HepG2 (cell line): ENCODE data around the gene MARCHF4. TPM values are rescaled to one million over a fixed set of nuclear protein-coding genes. Genes with fewer than 3 reads are reported as not detected.

ENCODE experiments used
- EED ChIP-seq: sonication (generic); formaldehyde crosslinking; IDR thresholded peaks from 2 replicates; pipeline ENCODE4 v1.5.0; 2020; ENCODE audit warnings: mild to moderate bottlenecking, missing genetic modification reagents
- EZH2 ChIP-seq: conservative IDR thresholded peaks from 2 replicates; pipeline ENCODE4 v1.6.1; 2012; ENCODE audit warnings: mild to moderate bottlenecking, low read depth, low read length, moderate library complexity
- FIP1L1 ChIP-seq: fragments of 200-400 bp; formaldehyde crosslinking; IDR thresholded peaks from 2 replicates; pipeline ENCODE4 v1.6.1; 2018; ENCODE audit warnings: low read depth, mild to moderate bottlenecking, low read length, moderate library complexity, borderline replicate concordance; ENCODE audit not compliant: insufficient read depth
- GFI1 ChIP-seq: sonication (generic); formaldehyde crosslinking; IDR thresholded peaks from 2 replicates; pipeline ENCODE4 v1.5.0; 2020; ENCODE audit warnings: missing genetic modification reagents, mild to moderate bottlenecking, borderline replicate concordance
- KAT7 ChIP-seq: IDR thresholded peaks from 2 replicates; pipeline ENCODE4 v1.6.1; 2018; ENCODE audit warnings: borderline replicate concordance, missing compliant biosample characterization
- KLF16 ChIP-seq, 2 experiments: sonication (generic) in 1 of 2; formaldehyde crosslinking in 1 of 2; IDR thresholded peaks; 2 replicates each; pipeline versions ENCODE4 v1.6.1 to v1.8.0; 2016 to 2023; ENCODE audit warnings: missing genetic modification reagents in 2 of 2, missing compliant biosample characterization in 1 of 2
- MAZ ChIP-seq, 2 experiments: sonication (generic) in 1 of 2; formaldehyde crosslinking in 1 of 2; IDR thresholded peaks; 2 replicates each; pipeline versions ENCODE4 v1.5.0 to v1.6.1; 2012 to 2020; ENCODE audit warnings: low read depth in 2 of 2, mild to moderate bottlenecking in 2 of 2, borderline replicate concordance in 1 of 2, improper control_type of control experiment in 1 of 2, low read length in 1 of 2, missing genetic modification reagents in 1 of 2, moderate library complexity in 1 of 2
- NFIB ChIP-seq: sonication (generic); formaldehyde crosslinking; IDR thresholded peaks from 2 replicates; pipeline ENCODE4 v1.9.0; 2021; ENCODE audit warnings: missing genetic modification reagents, mild to moderate bottlenecking, borderline replicate concordance
- NFRKB ChIP-seq: fragments of 450-650 bp; IDR thresholded peaks from 2 replicates; pipeline ENCODE4 v1.6.1; 2017
- PAWR ChIP-seq: sonication (generic); formaldehyde crosslinking; IDR thresholded peaks from 2 replicates; pipeline ENCODE4 v1.4.0; 2020; ENCODE audit warnings: missing genetic modification reagents, mild to moderate bottlenecking, borderline replicate concordance
- PAX8 ChIP-seq: sonication (generic); formaldehyde crosslinking; IDR thresholded peaks from 2 replicates; pipeline ENCODE4 v1.8.0; 2022; ENCODE audit warnings: mild to moderate bottlenecking, missing genetic modification reagents, borderline replicate concordance
- SKI ChIP-seq: fragments of 450-650 bp; IDR thresholded peaks from one replicate; pipeline ENCODE4 v1.6.1; 2018; ENCODE audit warnings: mild to moderate bottlenecking; ENCODE audit not compliant: partially characterized antibody
- TOE1 ChIP-seq: sonication (generic); formaldehyde crosslinking; IDR thresholded peaks from 2 replicates; pipeline ENCODE4 v1.4.0; 2020; ENCODE audit warnings: mild to moderate bottlenecking, missing genetic modification reagents
- ZFP62 ChIP-seq: sonication (generic); formaldehyde crosslinking; IDR thresholded peaks from 2 replicates; pipeline ENCODE4 v1.4.0; 2020; ENCODE audit warnings: missing genetic modification reagents
- ZFP90 ChIP-seq: sonication (generic); formaldehyde crosslinking; IDR thresholded peaks from 2 replicates; pipeline ENCODE4 v1.8.0; 2022; ENCODE audit warnings: missing genetic modification reagents, mild to moderate bottlenecking, inconsistent platforms, borderline replicate concordance
- ZNF230 ChIP-seq: sonication (generic); formaldehyde crosslinking; IDR thresholded peaks from 2 replicates; pipeline ENCODE4 v1.4.0; 2020; ENCODE audit warnings: mild to moderate bottlenecking, missing genetic modification reagents
- ZNF329 ChIP-seq: sonication (generic); formaldehyde crosslinking; IDR thresholded peaks from 2 replicates; pipeline ENCODE4 v1.9.0; 2021; ENCODE audit warnings: low read depth, mild to moderate bottlenecking, missing genetic modification reagents
- ZNF782 ChIP-seq: sonication (generic); formaldehyde crosslinking; IDR thresholded peaks from 2 replicates; pipeline ENCODE4 v1.4.0; 2020; ENCODE audit warnings: missing genetic modification reagents, mild to moderate bottlenecking, borderline replicate concordance
- ZNF841 ChIP-seq: sonication (generic); formaldehyde crosslinking; IDR thresholded peaks from 2 replicates; pipeline ENCODE4 v1.8.1; 2023; ENCODE audit warnings: missing genetic modification reagents, borderline replicate concordance
- polyA plus RNA-seq, 8 experiments: library from polyadenylated mRNA; depleted of rRNA in 3 of 8; stranded (reverse) in 7 of 8; unstranded in 1 of 8; fragments of >200 nt; fragmentation: Illumina TruSeq in 4 of 8; extraction: Trizol in 4 of 8; gene quantifications; 2 replicates each; pipeline versions ENCODE4 v1.2.1 to v1.2.3, GENCODE V29; 2011 to 2016; ENCODE audit warnings: low read depth in 4 of 8, missing spikeins in 1 of 8, mixed read lengths in 1 of 8; ENCODE audit not compliant: insufficient read depth in 1 of 8
- total RNA-seq, 5 experiments: library from RNA; depleted of rRNA; stranded (reverse); fragments of >200 nt; fragmentation: Illumina TruSeq; extraction: Trizol; gene quantifications; 2 replicates each; pipeline ENCODE4 v1.2.3, GENCODE V29; 2016; ENCODE audit warnings: low read depth in 1 of 5
- TF ChIP-seq, protein P1 (sequence below): sonication (generic); formaldehyde crosslinking; IDR thresholded peaks from 2 replicates; pipeline ENCODE4 v1.9.0; 2021; ENCODE audit warnings: missing genetic modification reagents, borderline replicate concordance
- TF ChIP-seq, protein P2 (sequence below): sonication (generic); formaldehyde crosslinking; IDR thresholded peaks from 2 replicates; pipeline ENCODE4 v1.8.0; 2022; ENCODE audit warnings: missing genetic modification reagents, mild to moderate bottlenecking, moderate library complexity, borderline replicate concordance
- TF ChIP-seq, protein P3 (sequence below): sonication (generic); formaldehyde crosslinking; IDR thresholded peaks from 2 replicates; pipeline ENCODE4 v1.5.1; 2020; ENCODE audit warnings: missing genetic modification reagents, mild to moderate bottlenecking, borderline replicate concordance

The MARCHF4 gene
- total and polyA plus RNA-seq, 2 of the 13 experiments (the other 11 are each of a cell fraction or from before 2014, with no cell fraction given): not detected

DNA sequence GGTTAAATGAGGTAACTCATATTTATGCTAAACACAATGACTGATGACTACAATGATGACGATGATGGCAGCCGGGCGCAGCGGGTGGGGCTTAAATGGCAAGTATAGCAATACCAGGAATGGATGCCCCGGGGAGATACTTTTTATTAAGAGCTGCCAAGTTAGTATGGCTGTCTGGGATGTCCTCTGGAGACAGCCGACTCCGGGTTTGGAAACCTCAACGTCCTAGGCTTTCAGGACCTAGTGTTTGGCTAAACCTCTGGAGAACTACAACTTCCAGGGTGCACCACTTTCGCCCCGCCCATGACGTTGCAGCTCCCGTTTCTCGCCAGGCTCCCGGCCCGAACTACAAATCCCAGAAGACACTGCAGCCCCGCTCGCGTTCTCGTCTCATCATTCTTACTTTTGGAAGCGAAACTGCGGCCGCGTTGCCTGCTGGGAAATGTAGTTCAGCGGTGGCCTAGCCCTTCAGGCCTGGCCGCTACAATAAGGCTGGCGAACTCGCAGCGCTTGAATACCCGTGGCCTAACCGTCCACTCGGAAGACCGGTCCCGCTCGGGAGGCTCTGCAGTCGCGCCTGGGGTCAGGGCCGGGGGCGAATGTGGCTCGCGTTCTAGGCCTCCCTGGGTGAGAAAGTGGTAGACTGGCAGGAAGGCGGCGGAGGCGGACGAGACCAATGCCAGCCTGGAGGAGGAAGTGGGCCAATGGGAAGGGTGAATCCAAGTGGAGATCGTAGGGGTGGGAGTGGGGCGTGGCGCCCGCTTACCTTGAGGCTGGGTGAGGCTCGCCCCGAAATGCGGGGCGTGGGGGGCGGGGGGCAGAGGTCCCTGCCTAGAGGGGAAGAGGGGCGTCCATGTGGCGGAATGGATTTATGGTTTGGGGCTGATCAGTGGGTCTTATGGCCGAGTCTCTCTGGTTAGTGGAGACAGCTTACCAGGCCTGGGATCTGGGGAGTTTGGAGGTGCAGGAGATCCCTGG lies 40.0 kb upstream of the MARCHF4 start, which contains the start of gene SMARCAL1 (continued):
- TF ChIP-seq, protein P1, sequence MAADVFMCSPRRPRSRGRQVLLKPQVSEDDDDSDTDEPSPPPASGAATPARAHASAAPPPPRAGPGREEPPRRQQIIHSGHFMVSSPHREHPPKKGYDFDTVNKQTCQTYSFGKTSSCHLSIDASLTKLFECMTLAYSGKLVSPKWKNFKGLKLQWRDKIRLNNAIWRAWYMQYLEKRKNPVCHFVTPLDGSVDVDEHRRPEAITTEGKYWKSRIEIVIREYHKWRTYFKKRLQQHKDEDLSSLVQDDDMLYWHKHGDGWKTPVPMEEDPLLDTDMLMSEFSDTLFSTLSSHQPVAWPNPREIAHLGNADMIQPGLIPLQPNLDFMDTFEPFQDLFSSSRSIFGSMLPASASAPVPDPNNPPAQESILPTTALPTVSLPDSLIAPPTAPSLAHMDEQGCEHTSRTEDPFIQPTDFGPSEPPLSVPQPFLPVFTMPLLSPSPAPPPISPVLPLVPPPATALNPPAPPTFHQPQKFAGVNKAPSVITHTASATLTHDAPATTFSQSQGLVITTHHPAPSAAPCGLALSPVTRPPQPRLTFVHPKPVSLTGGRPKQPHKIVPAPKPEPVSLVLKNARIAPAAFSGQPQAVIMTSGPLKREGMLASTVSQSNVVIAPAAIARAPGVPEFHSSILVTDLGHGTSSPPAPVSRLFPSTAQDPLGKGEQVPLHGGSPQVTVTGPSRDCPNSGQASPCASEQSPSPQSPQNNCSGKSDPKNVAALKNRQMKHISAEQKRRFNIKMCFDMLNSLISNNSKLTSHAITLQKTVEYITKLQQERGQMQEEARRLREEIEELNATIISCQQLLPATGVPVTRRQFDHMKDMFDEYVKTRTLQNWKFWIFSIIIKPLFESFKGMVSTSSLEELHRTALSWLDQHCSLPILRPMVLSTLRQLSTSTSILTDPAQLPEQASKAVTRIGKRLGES (CRISPR knock-in tag): no peak
- peak; percentile 97; the same call in 1 of the 2 replicates for TF ChIP-seq PAX8 (CRISPR knock-in tag)
- TF ChIP-seq ZFP62: peak; percentile 86; the same call in 1 of the 2 replicates
- TF ChIP-seq, protein P2, sequence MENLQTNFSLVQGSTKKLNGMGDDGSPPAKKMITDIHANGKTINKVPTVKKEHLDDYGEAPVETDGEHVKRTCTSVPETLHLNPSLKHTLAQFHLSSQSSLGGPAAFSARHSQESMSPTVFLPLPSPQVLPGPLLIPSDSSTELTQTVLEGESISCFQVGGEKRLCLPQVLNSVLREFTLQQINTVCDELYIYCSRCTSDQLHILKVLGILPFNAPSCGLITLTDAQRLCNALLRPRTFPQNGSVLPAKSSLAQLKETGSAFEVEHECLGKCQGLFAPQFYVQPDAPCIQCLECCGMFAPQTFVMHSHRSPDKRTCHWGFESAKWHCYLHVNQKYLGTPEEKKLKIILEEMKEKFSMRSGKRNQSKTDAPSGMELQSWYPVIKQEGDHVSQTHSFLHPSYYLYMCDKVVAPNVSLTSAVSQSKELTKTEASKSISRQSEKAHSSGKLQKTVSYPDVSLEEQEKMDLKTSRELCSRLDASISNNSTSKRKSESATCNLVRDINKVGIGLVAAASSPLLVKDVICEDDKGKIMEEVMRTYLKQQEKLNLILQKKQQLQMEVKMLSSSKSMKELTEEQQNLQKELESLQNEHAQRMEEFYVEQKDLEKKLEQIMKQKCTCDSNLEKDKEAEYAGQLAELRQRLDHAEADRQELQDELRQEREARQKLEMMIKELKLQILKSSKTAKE (CRISPR knock-in tag): no peak
- TF ChIP-seq EED (CRISPR knock-in tag): peak; percentile 93; the same call in 1 of the 2 replicates
- no peak for TF ChIP-seq ZNF841 (CRISPR knock-in tag)
- no peak for TF ChIP-seq EZH2
- peak; percentile 78; the same call in 1 of the 2 replicates for TF ChIP-seq TOE1 (CRISPR knock-in tag)
- no peak for TF ChIP-seq FIP1L1
- 0 out of 2 replicates have a peak, but pooled peaks have one; percentile 51 for TF ChIP-seq MAZ (IDR thresholded peaks at IDR 0.05; ENCODE audit: borderline replicate concordance, low read depth, low read length)
- TF ChIP-seq MAZ (CRISPR knock-in tag; IDR thresholded peaks at IDR 0.05; ENCODE audit: low read depth): peak; percentile 72
- TF ChIP-seq ZNF782: peak; percentile 70; the same call in 1 of the 2 replicates
- TF ChIP-seq NFIB (CRISPR knock-in tag): no peak
- peak in 1 of 2 experiments; percentile 84; a peak in 2 of 4 replicates for TF ChIP-seq KLF16 (CRISPR knock-in tag; IDR thresholded peaks at IDR 0.05)
- peak; percentile 55; the same call in 1 of the 2 replicates for TF ChIP-seq GFI1 (CRISPR knock-in tag)
- TF ChIP-seq ZNF230 (CRISPR knock-in tag): no peak
- TF ChIP-seq ZNF329 (CRISPR knock-in tag): peak; percentile 85
- no peak for TF ChIP-seq NFRKB
- TF ChIP-seq, protein P3, sequence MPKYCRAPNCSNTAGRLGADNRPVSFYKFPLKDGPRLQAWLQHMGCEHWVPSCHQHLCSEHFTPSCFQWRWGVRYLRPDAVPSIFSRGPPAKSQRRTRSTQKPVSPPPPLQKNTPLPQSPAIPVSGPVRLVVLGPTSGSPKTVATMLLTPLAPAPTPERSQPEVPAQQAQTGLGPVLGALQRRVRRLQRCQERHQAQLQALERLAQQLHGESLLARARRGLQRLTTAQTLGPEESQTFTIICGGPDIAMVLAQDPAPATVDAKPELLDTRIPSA: no peak; the same call in 1 of the 2 replicates
- TF ChIP-seq PAWR (CRISPR knock-in tag): no peak
- peak; percentile 98 for TF ChIP-seq ZFP90 (CRISPR knock-in tag)
- TF ChIP-seq SKI: no peak
- TF ChIP-seq KAT7: no peak
